IPS-15b (cell line): ENCODE data around the gene RASL10B.

Experiments used
- H3K27me3 ChIP-seq: one replicate; pipeline ENCODE4 v1.6.1; 2013; ENCODE audit warnings: low read length; ENCODE audit not compliant: control insufficient read depth, insufficient read depth
- H3K36me3 ChIP-seq: one replicate; pipeline ENCODE4 v1.6.1; 2013; ENCODE audit warnings: low read length; ENCODE audit not compliant: control insufficient read depth, insufficient read depth
- H3K4me1 ChIP-seq: one replicate; pipeline ENCODE4 v1.6.1; 2013; ENCODE audit warnings: mild to moderate bottlenecking, low read length; ENCODE audit not compliant: control insufficient read depth, insufficient read depth
- H3K4me3 ChIP-seq: one replicate; pipeline ENCODE4 v1.5.1; 2013; ENCODE audit warnings: low read depth, low read length
- H3K9ac ChIP-seq: one replicate; pipeline ENCODE4 v1.6.1; 2013; ENCODE audit warnings: low read depth, mild to moderate bottlenecking, low read length
- H3K9me3 ChIP-seq: one replicate; pipeline ENCODE4 v1.6.1; 2013; ENCODE audit warnings: mild to moderate bottlenecking, low read length; ENCODE audit not compliant: control insufficient read depth, insufficient read depth

The RASL10B gene

GRCh38 chr17:35723735-35724134 lies 7.7 kb upstream of the RASL10B start:
- no peaks in the 10 kb centered on the region for H3K27me3 ChIP-seq
- no peak overlapping the region for H3K4me3 ChIP-seq
- peaks cover 5% of the 10 kb centered on the region for H3K4me1 ChIP-seq
- peaks cover 13% of the 10 kb centered on the region for H3K36me3 ChIP-seq
- no peaks in the 10 kb centered on the region for H3K9me3 ChIP-seq
- no peak overlapping the region for H3K9ac ChIP-seq

GRCh38 chr17:35725058-35725457 lies 6.4 kb upstream of the RASL10B start:
- Histone ChIP-seq H3K9ac (no peak overlapping the region), H3K9me3 (no peaks in the 10 kb centered on the region), H3K4me1 (peaks cover 14% of the 10 kb centered on the region), H3K27me3 (no peaks in the 10 kb centered on the region), H3K36me3 (peaks cover 13% of the 10 kb centered on the region), H3K4me3 (no peak overlapping the region)

DNA sequence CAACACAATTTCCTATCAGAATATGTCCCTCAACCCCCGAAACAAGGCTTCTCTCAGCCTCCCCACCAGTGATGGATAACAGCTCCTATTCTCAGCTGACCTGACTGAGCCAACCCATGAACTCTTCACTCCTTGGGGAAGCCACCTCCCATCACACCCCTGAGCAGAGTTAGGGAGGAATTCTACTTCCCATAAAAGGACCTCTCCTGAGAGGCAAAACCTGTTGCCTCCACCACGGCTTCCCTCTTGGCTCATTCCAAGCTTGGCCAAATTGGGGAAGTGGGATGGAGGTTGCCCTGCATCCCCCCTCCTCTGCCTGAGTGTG lies 5.7 kb upstream of the RASL10B start:
- H3K27me3 ChIP-seq, result peaks cover 4% of the 10 kb centered on the region
- H3K36me3 ChIP-seq, result peaks cover 13% of the 10 kb centered on the region
- no peaks in the 10 kb centered on the region for H3K9me3 ChIP-seq
- no peak overlapping the region for H3K4me3 ChIP-seq
- H3K9ac ChIP-seq, result no peak overlapping the region
- peaks cover 17% of the 10 kb centered on the region for H3K4me1 ChIP-seq

DNA sequence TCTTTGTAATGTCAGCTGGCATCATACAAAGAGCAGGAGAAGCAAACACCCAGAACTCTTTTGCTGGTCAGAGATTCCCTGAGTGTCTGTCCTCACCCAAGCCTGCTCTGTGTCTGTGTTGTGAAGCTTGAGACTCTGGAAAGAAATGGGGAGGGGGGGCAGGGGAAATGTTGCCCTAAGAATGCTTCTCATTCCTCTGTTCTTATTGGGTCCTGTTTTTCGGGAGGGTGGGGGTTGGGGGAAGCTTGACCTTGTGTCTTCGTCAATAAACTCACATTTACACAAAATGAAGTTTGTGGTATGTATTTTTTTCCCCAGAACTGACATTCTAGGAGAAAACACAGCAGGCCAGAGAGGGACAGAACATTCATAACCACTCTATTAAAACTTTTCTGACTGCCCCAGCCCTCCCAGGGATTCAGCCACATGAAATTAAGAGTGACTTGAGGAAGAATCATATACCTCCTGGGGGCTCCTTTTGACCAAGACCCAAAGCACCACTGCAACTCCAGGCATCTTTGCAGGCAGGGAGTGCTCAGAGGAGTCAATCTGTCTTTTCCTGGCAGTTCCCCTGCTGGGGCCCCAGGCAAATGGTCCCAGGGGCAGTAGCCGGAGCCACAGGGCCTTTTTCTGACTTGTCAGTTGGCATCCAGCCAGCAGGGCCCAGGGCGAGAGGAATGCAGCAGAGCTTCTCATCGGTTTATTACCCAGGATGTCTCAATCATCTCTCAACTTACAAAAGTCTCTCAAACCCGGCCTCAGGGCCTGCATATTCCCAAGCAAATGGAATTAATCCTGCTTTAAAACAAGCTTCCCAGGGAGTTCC lies 5.1 kb upstream of the RASL10B start:
- no peaks in the 10 kb centered on the region for H3K9me3 ChIP-seq
- H3K36me3 ChIP-seq, result peaks cover 13% of the 10 kb centered on the region

DNA sequence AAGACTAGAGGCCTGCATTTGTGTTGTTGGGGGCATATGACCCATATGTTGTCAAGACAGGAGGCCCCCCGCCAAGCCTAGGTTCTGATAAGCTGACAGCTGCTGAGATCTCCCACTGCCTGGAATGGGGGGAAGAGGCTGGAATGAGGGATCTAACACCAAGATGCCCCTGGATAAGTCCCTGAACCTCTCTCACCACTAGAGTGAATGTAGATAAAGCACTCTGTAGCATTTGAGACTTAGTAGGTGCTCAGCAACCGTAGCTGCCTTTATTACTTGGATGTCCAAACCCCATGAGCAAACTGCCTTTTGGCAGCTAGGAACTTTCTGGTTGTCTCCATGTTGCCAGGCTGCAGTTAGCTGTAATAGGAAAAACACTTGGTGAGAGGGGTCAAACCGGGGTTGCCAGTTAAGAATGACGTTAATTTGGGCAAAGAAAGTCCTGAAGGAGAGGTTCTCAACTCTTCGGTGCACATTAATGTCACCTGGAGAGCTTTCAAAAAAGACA lies 4.4 kb upstream of the RASL10B start:
- peaks cover 7% of the 10 kb centered on the region for H3K27me3 ChIP-seq
- H3K4me3 ChIP-seq, result no peak overlapping the region
- peaks cover 21% of the 10 kb centered on the region for H3K4me1 ChIP-seq
- no peaks in the 10 kb centered on the region for H3K9me3 ChIP-seq
- H3K9ac ChIP-seq, result no peak overlapping the region
- peaks cover 13% of the 10 kb centered on the region for H3K36me3 ChIP-seq

More for the DNA sequence above, 5.1 kb upstream of the RASL10B start:
- Histone ChIP-seq H3K27me3 (peaks cover 7% of the 10 kb centered on the region), H3K9ac (no peak overlapping the region), H3K4me3 (no peak overlapping the region), H3K4me1 (peaks cover 21% of the 10 kb centered on the region)

- H3K4me1 ChIP-seq, result peaks cover 22% of the 10 kb centered on the region
- H3K36me3 ChIP-seq, result peaks cover 13% of the 10 kb centered on the region
- H3K4me3 ChIP-seq, result no peak overlapping the region
- H3K27me3 ChIP-seq, result peaks cover 11% of the 10 kb centered on the region
- H3K9ac ChIP-seq, result no peak overlapping the region
- H3K9me3 ChIP-seq, result no peaks in the 10 kb centered on the region
Measured at GRCh38 chr17:35727635-35728034, 3.8 kb upstream of the RASL10B start.

GRCh38 chr17:35728551-35728950 lies 2.9 kb upstream of the RASL10B start:
- Histone ChIP-seq H3K9ac (no peak overlapping the region), H3K36me3 (peaks cover 12% of the 10 kb centered on the region), H3K4me3 (no peak overlapping the region), H3K27me3 (peaks cover 20% of the 10 kb centered on the region), H3K9me3 (no peaks in the 10 kb centered on the region), H3K4me1 (peaks cover 24% of the 10 kb centered on the region)

DNA sequence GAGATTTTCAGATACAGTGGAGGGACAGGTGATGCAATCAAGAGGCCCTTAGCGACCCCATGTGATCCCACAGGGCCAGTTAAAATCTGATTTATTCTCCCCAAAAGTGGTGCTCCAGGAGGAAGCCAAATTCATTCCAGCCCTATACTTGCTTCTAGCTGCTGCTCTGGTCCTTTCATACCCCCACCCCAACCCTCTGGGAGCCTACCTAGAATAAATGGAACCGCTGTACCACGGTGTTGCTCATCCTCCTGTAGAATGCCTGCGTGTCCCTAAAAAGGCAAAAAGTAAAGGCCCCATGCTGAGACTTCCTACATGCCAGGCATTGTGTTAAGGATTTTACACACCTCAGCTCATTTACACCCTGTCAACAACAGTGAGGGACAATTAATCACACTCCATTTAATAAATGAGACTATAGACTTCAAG lies 2.0 kb upstream of the RASL10B start:
- Histone ChIP-seq H3K9ac (no peak overlapping the region), H3K27me3 (peaks cover 26% of the 10 kb centered on the region), H3K4me3 (no peak overlapping the region), H3K9me3 (no peaks in the 10 kb centered on the region), H3K4me1 (peaks cover 24% of the 10 kb centered on the region), H3K36me3 (peaks cover 8% of the 10 kb centered on the region)

DNA sequence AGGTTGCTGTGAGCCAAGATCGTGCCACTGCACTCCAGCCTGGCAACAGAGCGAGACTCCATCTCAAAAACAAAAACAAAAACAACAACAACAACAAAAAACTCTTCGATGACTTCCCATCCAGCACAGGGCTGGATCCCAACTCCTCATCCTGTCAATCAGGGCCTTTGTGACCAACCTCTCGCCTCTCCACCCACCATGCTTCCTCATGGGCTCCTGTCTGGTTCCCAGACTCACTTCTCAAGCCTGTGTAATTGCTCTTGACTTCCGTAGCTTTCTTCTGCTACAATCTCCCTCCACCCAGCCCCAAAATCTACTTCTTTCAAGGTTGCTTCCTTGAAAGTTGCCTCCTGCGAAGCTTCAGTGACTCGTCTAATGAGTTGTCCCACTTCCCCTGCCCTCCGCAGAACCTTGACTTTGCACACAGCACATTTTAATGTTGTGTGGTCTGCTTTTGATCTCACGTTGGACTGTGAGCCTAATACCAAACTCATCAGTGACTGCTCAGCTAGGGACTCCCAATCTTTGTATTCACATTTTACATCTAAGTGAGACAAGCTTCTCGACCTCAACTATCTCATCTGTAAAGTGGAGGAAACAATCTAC lies 936 bp upstream of the RASL10B start:
- Histone ChIP-seq H3K9ac (no peak overlapping the region), H3K9me3 (no peaks in the 10 kb centered on the region), H3K27me3 (peaks cover 26% of the 10 kb centered on the region), H3K4me1 (peaks cover 24% of the 10 kb centered on the region), H3K36me3 (no peaks in the 10 kb centered on the region), H3K4me3 (no peak overlapping the region)

DNA sequence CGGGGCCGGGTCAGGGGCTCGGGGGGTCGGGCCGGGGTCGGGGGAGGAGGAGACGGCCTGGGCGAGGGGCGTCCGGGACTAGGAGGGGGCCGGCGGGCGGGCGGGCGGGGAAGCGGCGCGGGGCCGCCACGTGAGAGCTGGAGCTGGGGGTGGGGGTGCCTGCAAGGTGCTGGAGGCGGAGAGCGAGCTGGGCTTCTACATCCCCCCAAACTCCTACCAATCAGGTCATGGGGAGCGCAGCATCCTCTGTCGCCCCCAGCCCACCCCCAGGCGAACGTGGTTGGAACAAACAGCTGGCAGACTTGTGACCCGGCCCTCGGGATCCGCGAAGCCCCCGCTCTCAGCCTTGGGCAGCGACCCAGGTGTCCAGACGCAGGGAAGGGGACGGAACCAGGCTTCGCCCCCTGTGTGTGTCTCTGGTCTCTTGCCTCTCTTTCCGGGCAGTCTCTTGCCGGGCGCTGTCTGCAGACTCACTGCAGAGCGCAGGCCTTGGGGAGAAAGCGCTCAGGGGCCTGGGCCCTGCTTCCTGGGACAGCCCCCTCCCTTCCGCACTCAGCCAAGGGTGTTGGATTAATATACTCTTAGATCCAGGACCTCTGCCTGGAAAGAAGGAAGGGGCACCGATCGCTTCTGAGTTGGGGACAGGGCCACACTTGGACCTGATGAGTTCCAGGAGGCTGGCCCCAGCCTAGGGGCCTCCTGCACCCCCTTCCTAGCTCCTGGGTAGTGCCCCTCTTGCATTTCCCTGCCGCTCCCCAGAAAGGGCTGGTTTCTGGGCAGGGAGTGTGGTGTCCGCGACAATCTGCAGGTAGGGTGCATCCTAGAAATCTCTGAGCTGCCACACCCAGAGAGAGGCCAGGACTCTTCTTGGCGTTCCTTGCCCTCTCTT lies 722 bp downstream of the RASL10B start:
- Histone ChIP-seq H3K9ac (no peak overlapping the region), H3K36me3 (no peaks in the 10 kb centered on the region), H3K4me1 (peaks cover 20% of the 10 kb centered on the region), H3K9me3 (no peaks in the 10 kb centered on the region), H3K4me3 (peak overlapping the region; percentile 74), H3K27me3 (peaks cover 26% of the 10 kb centered on the region)

- Histone ChIP-seq H3K9ac (no peak overlapping the region), H3K27me3 (peaks cover 28% of the 10 kb centered on the region), H3K36me3 (no peaks in the 10 kb centered on the region), H3K9me3 (no peaks in the 10 kb centered on the region), H3K4me1 (peaks cover 20% of the 10 kb centered on the region), H3K4me3 (peak overlapping the region; percentile 74)
Measured at GRCh38 chr17:35732806-35733136, 1.3 kb downstream of the RASL10B start.
